Prostate gland (tissue), 2 donors: ENCODE measurements around the gene TOGARAM1. TPM values are rescaled to one million over a fixed set of nuclear protein-coding genes. Genes with fewer than 3 reads are reported as not detected.

Source experiments
- DNase-seq: peaks from one replicate; pipeline ENCODE4 v3.0.0-alpha.2; 2019; ENCODE audit warnings: low spot score
- H3K27ac ChIP-seq, 2 donors: fragments of 200-600 bp; sonication (generic); 2 replicates each; pipeline ENCODE4 v1.5.1; 2017 to 2019
- H3K27me3 ChIP-seq: fragments of 200-600 bp; sonication (generic); replicated peaks from 2 replicates; pipeline ENCODE4 v1.5.1; 2019; ENCODE audit not compliant: insufficient read depth
- H3K36me3 ChIP-seq, 2 donors: fragments of 200-600 bp; sonication (generic); 1 replicate in 1 of 2; 2 replicates in 1 of 2; pipeline versions ENCODE4 v1.5.1 to v1.8.1; 2017 to 2019
- H3K4me1 ChIP-seq: fragments of 200-600 bp; sonication (generic); replicated peaks from 2 replicates; pipeline ENCODE4 v1.5.1; 2019
- H3K4me3 ChIP-seq, 2 donors: fragments of 200-600 bp; sonication (generic); 2 replicates each; pipeline ENCODE4 v1.5.1; 2017 to 2019
- H3K9me3 ChIP-seq: fragments of 200-600 bp; sonication (generic); 2 replicates; pipeline ENCODE4 v1.5.1; 2017
- POLR2A ChIP-seq: fragments of 450-650 bp; IDR thresholded peaks from one replicate; pipeline ENCODE4 v1.6.1; 2016; ENCODE audit warnings: antibody characterized with exemption, mild to moderate bottlenecking
- POLR2AphosphoS5 ChIP-seq: sonication (generic); formaldehyde crosslinking; IDR thresholded peaks from one replicate; pipeline ENCODE4 v1.6.1; 2017; ENCODE audit warnings: antibody characterized with exemption
- WGBS: methylation state at CpG from one replicate; pipeline ENCODE4 v1.1.5; 2018; 5-methylcytosine and 5-hydroxymethylcytosine counted together
- intact Hi-C: fragments of 100-400 bp; cut with DNase I; formaldehyde crosslinking; loops from one replicate; pipeline ENCODE4 v1.14.2; 2022
- total RNA-seq, 2 donors: library from RNA; depleted of rRNA; stranded (reverse); fragments of >200 nt; gene quantifications; one replicate each; pipeline ENCODE4 v1.1.0, GENCODE V29; 2016
- TF ChIP-seq, protein P1 (sequence below), 4 experiments: fragments of 200-600 bp in 2 of 4; fragments of 450-650 bp in 2 of 4; sonication (generic) in 2 of 4; IDR thresholded peaks; 1 replicate in 3 of 4; 2 replicates in 1 of 4; pipeline ENCODE4 v1.5.1; 2016 to 2019; ENCODE audit warnings: antibody characterized with exemption in 4 of 4, mild to moderate bottlenecking in 2 of 4, moderate library complexity in 2 of 4

Gene TOGARAM1
- total RNA-seq, 2 donors from 2014 or later = 17.9 to 26.8 TPM

DNA sequence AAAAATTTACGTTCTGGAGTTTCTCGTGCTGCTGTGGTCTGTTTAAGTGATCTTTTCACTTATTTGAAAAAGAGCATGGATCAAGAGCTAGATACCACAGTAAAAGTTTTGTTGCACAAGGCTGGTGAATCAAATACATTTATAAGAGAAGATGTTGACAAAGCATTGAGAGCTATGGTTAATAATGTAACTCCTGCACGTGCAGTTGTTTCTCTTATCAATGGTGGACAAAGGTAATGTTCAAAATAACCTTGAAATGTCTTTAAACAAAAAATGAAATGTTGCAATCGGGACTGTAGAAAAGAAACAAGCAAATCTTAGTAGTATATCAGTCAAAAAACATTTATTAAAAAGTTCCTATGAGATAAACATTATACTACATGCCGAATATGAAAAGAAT is 82.6 kb downstream of the TOGARAM1 start:
- no peaks in the 10 kb centered on the region for H3K4me1 ChIP-seq
- H3K36me3 ChIP-seq = no peaks in the 10 kb centered on the region
- H3K27me3 ChIP-seq = no peaks in the 10 kb centered on the region
- H3K9me3 ChIP-seq = no peaks in the 10 kb centered on the region
- intact Hi-C loops = no loop called here
- 91% methylated on average over 5 of the region's 5 CpGs for WGBS
- no peak overlapping the region for H3K27ac ChIP-seq
- H3K4me3 ChIP-seq = no peak overlapping the region
- TF ChIP-seq, protein P1, sequence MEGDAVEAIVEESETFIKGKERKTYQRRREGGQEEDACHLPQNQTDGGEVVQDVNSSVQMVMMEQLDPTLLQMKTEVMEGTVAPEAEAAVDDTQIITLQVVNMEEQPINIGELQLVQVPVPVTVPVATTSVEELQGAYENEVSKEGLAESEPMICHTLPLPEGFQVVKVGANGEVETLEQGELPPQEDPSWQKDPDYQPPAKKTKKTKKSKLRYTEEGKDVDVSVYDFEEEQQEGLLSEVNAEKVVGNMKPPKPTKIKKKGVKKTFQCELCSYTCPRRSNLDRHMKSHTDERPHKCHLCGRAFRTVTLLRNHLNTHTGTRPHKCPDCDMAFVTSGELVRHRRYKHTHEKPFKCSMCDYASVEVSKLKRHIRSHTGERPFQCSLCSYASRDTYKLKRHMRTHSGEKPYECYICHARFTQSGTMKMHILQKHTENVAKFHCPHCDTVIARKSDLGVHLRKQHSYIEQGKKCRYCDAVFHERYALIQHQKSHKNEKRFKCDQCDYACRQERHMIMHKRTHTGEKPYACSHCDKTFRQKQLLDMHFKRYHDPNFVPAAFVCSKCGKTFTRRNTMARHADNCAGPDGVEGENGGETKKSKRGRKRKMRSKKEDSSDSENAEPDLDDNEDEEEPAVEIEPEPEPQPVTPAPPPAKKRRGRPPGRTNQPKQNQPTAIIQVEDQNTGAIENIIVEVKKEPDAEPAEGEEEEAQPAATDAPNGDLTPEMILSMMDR (IDR thresholded peaks at IDR 0.05) = no peak
- TF ChIP-seq POLR2AphosphoS5 (no peak), POLR2A (no peak)
- DNase-seq = no peak

DNA sequence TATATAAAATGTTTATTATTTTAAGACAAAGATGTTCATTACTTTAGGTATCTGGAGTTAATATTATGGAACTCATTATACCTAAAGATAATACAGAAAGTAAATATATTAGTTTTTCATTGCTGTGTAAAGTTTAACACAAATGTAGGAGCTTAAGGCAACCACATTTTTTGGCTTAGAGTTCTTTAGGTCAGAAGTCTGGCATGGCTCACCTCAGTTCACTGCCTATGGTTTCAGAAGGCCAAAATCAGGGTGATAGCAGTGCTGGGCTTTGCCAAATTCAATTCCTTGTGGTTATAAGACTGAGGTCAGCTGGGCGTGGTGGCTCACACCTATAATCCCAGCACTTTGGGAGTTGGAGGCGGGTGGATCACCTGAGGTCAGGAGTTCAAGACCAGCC is 86.4 kb downstream of the TOGARAM1 start:
- no peaks in the 10 kb centered on the region for H3K27me3 ChIP-seq
- no peaks in the 10 kb centered on the region for H3K9me3 ChIP-seq
- H3K27ac ChIP-seq = no peak overlapping the region
- DNase-seq = no peak
- intact Hi-C loops = no loop called here
- H3K4me1 ChIP-seq = no peaks in the 10 kb centered on the region
- H3K4me3 ChIP-seq = no peak overlapping the region
- WGBS = 95% methylated on average over 2 of the region's 2 CpGs
- TF ChIP-seq POLR2A (no peak), POLR2AphosphoS5 (no peak)
- TF ChIP-seq, protein P1 (IDR thresholded peaks at IDR 0.05) = no peak
- H3K36me3 ChIP-seq = no peaks in the 10 kb centered on the region

DNA sequence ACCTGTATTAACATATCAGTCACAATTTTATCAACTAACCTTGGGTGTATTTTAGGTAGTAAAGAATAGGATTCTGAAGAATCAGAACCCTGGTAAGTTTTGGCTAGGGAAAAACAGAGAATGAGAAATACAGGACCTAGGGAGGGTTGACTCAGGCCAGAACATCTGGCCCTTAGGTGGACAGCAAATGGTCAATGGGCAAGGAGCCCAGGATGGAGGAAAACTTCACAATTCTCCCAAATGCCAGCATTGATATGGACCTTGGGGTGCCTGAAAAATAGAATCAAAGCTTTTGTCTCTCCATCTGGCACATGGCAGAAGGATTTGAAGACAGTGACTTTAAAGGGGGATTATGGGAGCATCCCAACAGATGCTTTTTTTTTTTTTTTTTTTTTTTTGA is 89.2 kb downstream of the TOGARAM1 start:
- intact Hi-C loops = no loop called here
- DNase-seq = no peak
- no peaks in the 10 kb centered on the region for H3K9me3 ChIP-seq
- no peaks in the 10 kb centered on the region for H3K27me3 ChIP-seq
- H3K27ac ChIP-seq = no peak overlapping the region
- H3K4me3 ChIP-seq = no peak overlapping the region
- H3K36me3 ChIP-seq = no peaks in the 10 kb centered on the region
- TF ChIP-seq POLR2AphosphoS5 (no peak), POLR2A (no peak)
- TF ChIP-seq, protein P1 (IDR thresholded peaks at IDR 0.05) = no peak
- no peaks in the 10 kb centered on the region for H3K4me1 ChIP-seq

DNA sequence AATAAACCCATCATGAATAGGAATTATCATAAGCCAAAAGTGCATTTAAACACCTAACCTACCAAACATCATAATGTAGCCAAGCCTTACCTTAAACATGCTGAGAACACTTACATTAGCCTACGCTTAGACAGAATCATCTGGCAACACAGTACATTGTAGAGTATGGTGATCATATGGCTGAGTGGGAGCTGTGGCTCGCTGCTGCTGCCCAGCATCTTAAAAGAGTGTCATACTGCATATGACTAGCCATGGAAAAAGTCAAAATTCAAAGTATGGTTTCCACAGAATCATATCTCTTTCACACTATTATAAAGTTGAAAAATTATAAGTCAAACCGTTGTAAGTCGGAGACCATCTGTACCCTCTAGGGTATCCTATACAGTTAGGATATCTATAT is 89.9 kb downstream of the TOGARAM1 start:
- Histone ChIP-seq H3K9me3 (no peaks in the 10 kb centered on the region), H3K4me1 (no peaks in the 10 kb centered on the region), H3K36me3 (no peaks in the 10 kb centered on the region), H3K4me3 (no peak overlapping the region), H3K27ac (no peak overlapping the region), H3K27me3 (no peaks in the 10 kb centered on the region)
- TF ChIP-seq POLR2A (no peak), POLR2AphosphoS5 (no peak)
- TF ChIP-seq, protein P1 (IDR thresholded peaks at IDR 0.05) = no peak
- 97% methylated on average over 4 of the region's 4 CpGs for WGBS
- DNase-seq = no peak
- intact Hi-C loops = no loop called here

DNA sequence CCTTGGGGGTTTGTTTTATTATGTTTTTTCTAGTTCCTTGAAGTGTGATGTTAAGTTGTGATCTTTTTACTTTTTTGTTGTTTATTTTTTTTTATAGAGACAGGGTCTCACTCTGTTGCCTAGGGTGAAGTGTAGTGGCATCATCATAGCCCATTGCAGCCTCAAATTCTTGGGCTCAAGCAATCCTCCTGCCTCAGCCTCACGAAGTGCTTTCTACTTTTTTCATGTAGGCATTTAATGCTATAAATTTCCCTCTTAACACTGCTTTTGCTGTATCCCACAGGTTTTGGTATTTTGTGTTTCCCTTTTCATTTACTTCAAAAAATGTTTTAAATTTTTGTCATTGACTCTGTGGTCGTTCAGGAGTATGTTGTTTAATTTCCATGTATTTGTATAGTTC is 95.4 kb downstream of the TOGARAM1 start:
- Histone ChIP-seq H3K4me1 (no peaks in the 10 kb centered on the region), H3K9me3 (no peaks in the 10 kb centered on the region), H3K27ac (no peak overlapping the region), H3K36me3 (no peaks in the 10 kb centered on the region), H3K4me3 (no peak overlapping the region), H3K27me3 (no peaks in the 10 kb centered on the region)
- no peak for DNase-seq
- intact Hi-C loops = no loop called here
- no peak for TF ChIP-seq POLR2AphosphoS5
- no peak for TF ChIP-seq POLR2A
- 93% methylated on average over 2 of the region's 2 CpGs for WGBS
